ENCODE results near the gene UNC50. TPM values are rescaled to one million over a fixed set of nuclear protein-coding genes. Genes with fewer than 3 reads are reported as not detected.

UNC50 gene
- polyA plus RNA-seq, 1 donor (not counting 4 experiments of a cell fraction or from before 2014, with no cell fraction given), result 75.2 TPM

DNA sequence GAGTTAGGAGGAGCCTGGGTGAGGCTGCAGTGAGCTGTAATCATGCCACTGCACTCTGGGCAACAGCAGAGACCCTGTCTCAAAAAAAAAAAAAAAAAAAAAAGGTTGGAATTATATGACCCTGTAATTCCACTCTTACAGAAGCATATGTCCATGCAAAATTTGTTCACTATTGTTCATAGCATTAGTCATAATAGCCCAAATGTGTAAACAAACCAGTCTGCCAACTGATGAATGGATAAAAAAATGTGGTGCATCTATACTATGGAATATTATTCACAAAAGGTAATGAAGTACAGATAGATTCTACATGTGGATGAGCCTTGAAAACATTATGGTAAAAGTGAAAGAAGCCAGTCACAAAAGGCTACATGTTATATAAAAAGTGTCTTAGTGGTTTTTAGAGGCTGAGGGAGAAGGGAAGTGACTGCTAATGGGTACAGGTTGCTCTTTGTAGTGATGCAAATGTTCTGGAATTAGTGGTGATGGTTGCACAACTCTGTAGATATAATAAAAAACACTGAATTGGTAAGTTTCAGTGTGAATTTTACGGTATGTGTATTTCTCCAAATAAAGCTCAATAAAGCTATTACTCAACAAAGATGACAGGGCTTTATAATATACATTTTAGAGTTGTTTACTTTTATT is 9.5 kb upstream of the UNC50 start:
- Histone ChIP-seq H3K4me3 (ENCODE audit: control insufficient read depth in 2 of 3, extremely low read depth in 1 of 3, insufficient read depth in 2 of 3, low read depth in 1 of 3, low read length in 3 of 3) (no peak overlapping the region), H3K27me3 (ENCODE audit: control insufficient read depth, extremely low read depth, insufficient read depth, low read length) (no peaks in the 10 kb centered on the region), H3K9ac (ENCODE audit: control insufficient read depth, extremely low read depth, insufficient read depth, low read length) (no peak overlapping the region), H3K4me1 (ENCODE audit: control insufficient read depth, extremely low read depth, insufficient read depth, low read length) (no peaks in the 10 kb centered on the region), H3K4me2 (ENCODE audit: control insufficient read depth, extremely low read depth, insufficient read depth, low read depth, low read length) (no peak overlapping the region), H2AFZ (ENCODE audit: control insufficient read depth, low read length) (no peak overlapping the region), H3K27ac (ENCODE audit: control insufficient read depth, insufficient read depth, low read length) (no peak overlapping the region), H3K79me2 (ENCODE audit: control insufficient read depth, insufficient read depth, low read length) (peaks cover 2% of the 10 kb centered on the region), H3K9me3 (ENCODE audit: control insufficient read depth, low read depth, low read length) (no peaks in the 10 kb centered on the region), H3K9me1 (ENCODE audit: control insufficient read depth, extremely low read depth, insufficient read depth, low read length) (no peaks in the 10 kb centered on the region), H3K36me3 (ENCODE audit: control insufficient read depth in 2 of 2, extremely low read depth in 1 of 2, insufficient read depth in 2 of 2, low read length in 2 of 2) (peaks cover 14 to 15% of the 10 kb centered on the region in 2 experiments), H4K20me1 (ENCODE audit: control insufficient read depth, extremely low read depth, insufficient read depth, low read length) (no peaks in the 10 kb centered on the region)
- FAIRE-seq (no peak), DNase-seq (ENCODE audit: low read depth, low spot score) (no peak)
- TF ChIP-seq, protein P1, sequence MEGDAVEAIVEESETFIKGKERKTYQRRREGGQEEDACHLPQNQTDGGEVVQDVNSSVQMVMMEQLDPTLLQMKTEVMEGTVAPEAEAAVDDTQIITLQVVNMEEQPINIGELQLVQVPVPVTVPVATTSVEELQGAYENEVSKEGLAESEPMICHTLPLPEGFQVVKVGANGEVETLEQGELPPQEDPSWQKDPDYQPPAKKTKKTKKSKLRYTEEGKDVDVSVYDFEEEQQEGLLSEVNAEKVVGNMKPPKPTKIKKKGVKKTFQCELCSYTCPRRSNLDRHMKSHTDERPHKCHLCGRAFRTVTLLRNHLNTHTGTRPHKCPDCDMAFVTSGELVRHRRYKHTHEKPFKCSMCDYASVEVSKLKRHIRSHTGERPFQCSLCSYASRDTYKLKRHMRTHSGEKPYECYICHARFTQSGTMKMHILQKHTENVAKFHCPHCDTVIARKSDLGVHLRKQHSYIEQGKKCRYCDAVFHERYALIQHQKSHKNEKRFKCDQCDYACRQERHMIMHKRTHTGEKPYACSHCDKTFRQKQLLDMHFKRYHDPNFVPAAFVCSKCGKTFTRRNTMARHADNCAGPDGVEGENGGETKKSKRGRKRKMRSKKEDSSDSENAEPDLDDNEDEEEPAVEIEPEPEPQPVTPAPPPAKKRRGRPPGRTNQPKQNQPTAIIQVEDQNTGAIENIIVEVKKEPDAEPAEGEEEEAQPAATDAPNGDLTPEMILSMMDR (optimal IDR thresholded peaks at IDR 0.05 in 1 of 3, IDR thresholded peaks at IDR 0.05 in 1 of 3, conservative IDR thresholded peaks at IDR 0.05 in 1 of 3; ENCODE audit: extremely low read depth in 1 of 3, insufficient read depth in 2 of 3, low read length in 3 of 3), result no peak
- TF ChIP-seq EZH2 (IDR thresholded peaks at IDR 0.05; ENCODE audit: low read length), result no peak
- dilution Hi-C loops (cut with MboI; ENCODE audit: extremely low pct_ligation_motif_present, low sequenced_read_pairs), result no loop called here

DNA sequence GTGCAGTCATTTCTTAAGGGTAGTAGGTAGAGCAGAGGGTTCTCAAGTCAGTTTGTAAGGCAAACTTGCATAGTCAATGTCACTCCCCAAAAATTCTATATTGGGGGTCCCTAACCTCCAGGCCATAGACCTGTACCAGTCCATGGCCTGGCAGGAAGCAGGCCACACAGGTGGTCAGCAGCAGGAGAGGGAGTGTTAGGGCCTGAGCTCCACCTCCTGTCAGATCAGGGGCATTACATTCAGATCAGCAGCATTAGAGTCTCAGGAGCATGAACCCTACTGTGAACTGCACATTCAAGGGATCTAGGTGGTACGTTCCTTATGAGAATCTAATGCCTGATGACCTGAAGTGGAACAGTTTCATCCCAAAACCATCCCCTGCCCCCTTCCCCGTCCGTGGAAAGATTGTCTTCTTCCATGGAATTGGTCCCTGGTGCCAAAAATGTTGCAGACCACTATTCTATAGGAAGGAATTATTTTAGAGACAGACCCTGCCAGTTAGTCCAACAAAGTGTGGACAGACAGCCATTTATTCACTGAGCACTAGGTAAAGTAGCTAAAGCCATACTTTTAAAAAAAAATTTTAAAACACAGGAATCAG is 6.8 kb upstream of the UNC50 start:
- no peak for TF ChIP-seq EZH2 (IDR thresholded peaks at IDR 0.05; ENCODE audit: low read length)
- TF ChIP-seq, protein P1 (optimal IDR thresholded peaks at IDR 0.05 in 1 of 3, IDR thresholded peaks at IDR 0.05 in 1 of 3, conservative IDR thresholded peaks at IDR 0.05 in 1 of 3; ENCODE audit: extremely low read depth in 1 of 3, insufficient read depth in 2 of 3, low read length in 3 of 3), result peak; percentile 60 to 85 (median 65)
- no peaks in the 10 kb centered on the region for H3K27me3 ChIP-seq (ENCODE audit: control insufficient read depth, extremely low read depth, insufficient read depth, low read length)
- H3K79me2 ChIP-seq (ENCODE audit: control insufficient read depth, insufficient read depth, low read length), result peaks cover 24% of the 10 kb centered on the region
- FAIRE-seq (peak; percentile 79), DNase-seq (ENCODE audit: low read depth, low spot score) (no peak)
- no peaks in the 10 kb centered on the region for H3K9me3 ChIP-seq (ENCODE audit: control insufficient read depth, low read depth, low read length)
- no peak overlapping the region for H3K9ac ChIP-seq (ENCODE audit: control insufficient read depth, extremely low read depth, insufficient read depth, low read length)
- H3K9me1 ChIP-seq (ENCODE audit: control insufficient read depth, extremely low read depth, insufficient read depth, low read length), result no peaks in the 10 kb centered on the region
- peaks cover 2% of the 10 kb centered on the region for H3K4me1 ChIP-seq (ENCODE audit: control insufficient read depth, extremely low read depth, insufficient read depth, low read length)
- H3K4me2 ChIP-seq (ENCODE audit: control insufficient read depth, extremely low read depth, insufficient read depth, low read depth, low read length), result no peak overlapping the region
- H3K27ac ChIP-seq (ENCODE audit: control insufficient read depth, insufficient read depth, low read length), result no peak overlapping the region
- H2AFZ ChIP-seq (ENCODE audit: control insufficient read depth, low read length), result no peak overlapping the region
- dilution Hi-C loops (cut with MboI; ENCODE audit: extremely low pct_ligation_motif_present, low sequenced_read_pairs), result no loop called here
- no peaks in the 10 kb centered on the region for H4K20me1 ChIP-seq (ENCODE audit: control insufficient read depth, extremely low read depth, insufficient read depth, low read length)
- H3K36me3 ChIP-seq (ENCODE audit: control insufficient read depth in 2 of 2, extremely low read depth in 1 of 2, insufficient read depth in 2 of 2, low read length in 2 of 2), result peaks cover 14 to 15% of the 10 kb centered on the region in 2 experiments
- no peak overlapping the region for H3K4me3 ChIP-seq (ENCODE audit: control insufficient read depth in 2 of 3, extremely low read depth in 1 of 3, insufficient read depth in 2 of 3, low read depth in 1 of 3, low read length in 3 of 3)

Data from keratinocyte (primary cell).